PC-3 (cell line): ENCODE data around the gene SLC38A5.

Experiments
- CTCF ChIP-seq: fragments of 300-600 bp; sonication (generic); conservative IDR thresholded peaks from 2 replicates; pipeline ENCODE4 v1.5.1; 2017; ENCODE audit warnings: antibody characterized with exemption, low read depth, mild to moderate bottlenecking, low read length
- EZH2 ChIP-seq: fragments of 300-600 bp; sonication (generic); IDR thresholded peaks from one replicate; pipeline ENCODE4 v1.6.1; 2017; ENCODE audit warnings: antibody characterized with exemption, mild to moderate bottlenecking, low read length; ENCODE audit not compliant: unreplicated experiment

DNA sequence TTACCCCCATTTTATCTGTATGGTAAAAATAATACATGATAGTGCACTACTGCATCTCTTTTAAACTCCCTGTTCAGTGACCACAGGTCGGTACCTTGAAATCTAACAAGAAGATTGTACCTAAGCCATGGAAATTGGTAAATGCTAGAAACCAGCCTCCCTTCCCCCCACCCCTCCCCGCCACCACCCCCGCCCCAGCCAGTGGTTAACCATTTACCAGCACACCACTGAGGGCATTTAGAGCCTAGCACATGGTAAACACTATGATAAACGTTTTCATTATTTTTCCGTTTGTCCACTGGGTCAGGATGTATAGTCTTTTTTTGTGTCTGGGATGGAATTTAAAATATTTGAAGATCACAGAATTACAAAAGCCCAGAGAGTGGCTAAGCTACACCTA is 5.2 kb upstream of the SLC38A5 start:
- TF ChIP-seq CTCF (no peak), EZH2 (no peak)
